SK-N-MC (cell line): ENCODE data around the gene RARS2.
"Not testable (repeated sequence)": the region's sequence is repeated elsewhere in the genome, so short reads cannot be mapped to it uniquely, and the experiment has no call there.

Experiments used
- DNase-seq: peaks from one replicate; pipeline ENCODE4 v3.0.0-alpha.2; 2011; ENCODE audit warnings: low read depth, low spot score
- H3K27ac ChIP-seq: fragments of 200-600 bp; sonication (generic); 2 replicates; pipeline ENCODE4 v1.5.1; 2016; ENCODE audit warnings: mixed run types
- H3K36me3 ChIP-seq: fragments of 200-600 bp; sonication (generic); 2 replicates; pipeline ENCODE4 v1.6.1; 2017; ENCODE audit warnings: antibody characterized with exemption, low read length, mixed read lengths; ENCODE audit not compliant: insufficient read depth
- H3K4me3 ChIP-seq: fragments of 200-600 bp; sonication (generic); 2 replicates; pipeline ENCODE4 v1.5.1; 2016
- H3K9ac ChIP-seq: fragments of 200-600 bp; sonication (generic); 2 replicates; pipeline ENCODE4 v1.8.0; 2017; ENCODE audit warnings: mixed run types, mixed read lengths; ENCODE audit not compliant: insufficient read length
- H3K9me3 ChIP-seq: fragments of 200-600 bp; sonication (generic); 2 replicates; pipeline ENCODE4 v1.6.1; 2017; ENCODE audit warnings: low read depth, mild to moderate bottlenecking, antibody characterized with exemption, low read length, moderate library complexity, mixed read lengths
- EZH2 ChIP-seq: fragments of 200-600 bp; sonication (generic); IDR thresholded peaks from one replicate; pipeline ENCODE4 v1.6.1; 2017; ENCODE audit warnings: antibody characterized with exemption
- FOXP2 ChIP-seq: optimal IDR thresholded peaks from 2 replicates; pipeline ENCODE3; 2011; ENCODE audit warnings: mild to moderate bottlenecking, moderate library complexity; ENCODE audit not compliant: insufficient read depth; ENCODE audit errors: extremely low read length, control extremely low read depth
- POLR2AphosphoS5 ChIP-seq: IDR thresholded peaks from 2 replicates; pipeline ENCODE4 v1.6.1; 2012; ENCODE audit warnings: mild to moderate bottlenecking, low read depth, low read length, borderline replicate concordance

Gene RARS2

DNA sequence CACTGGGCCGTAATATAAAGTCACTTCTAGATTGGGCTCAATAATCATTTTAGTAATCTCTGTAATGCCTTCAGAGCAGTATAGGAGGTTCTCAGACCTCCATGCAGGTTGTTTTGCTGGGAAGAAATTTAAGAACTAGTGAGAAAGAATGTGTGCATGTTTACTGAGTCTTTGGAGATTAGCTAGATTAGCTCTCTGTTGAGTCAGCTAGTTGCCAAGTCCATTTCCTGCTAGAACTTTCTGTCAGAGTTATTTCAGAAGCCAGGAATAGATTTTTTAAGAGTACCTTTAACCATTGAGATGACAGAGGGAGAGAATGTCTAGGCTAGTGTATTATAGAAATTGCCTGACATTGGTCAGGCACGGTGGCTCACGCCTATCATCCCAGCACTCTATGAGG is 33.5 kb upstream of the RARS2 start:
- peaks cover 19% of the 10 kb centered on the region for H3K36me3 ChIP-seq
- H3K4me3 ChIP-seq, result no peak overlapping the region
- no peak overlapping the region for H3K9ac ChIP-seq
- TF ChIP-seq FOXP2 (no peak), POLR2AphosphoS5 (no peak), EZH2 (no peak)
- no peak for DNase-seq
- no peaks in the 10 kb centered on the region for H3K9me3 ChIP-seq
- H3K27ac ChIP-seq, result no peak overlapping the region

DNA sequence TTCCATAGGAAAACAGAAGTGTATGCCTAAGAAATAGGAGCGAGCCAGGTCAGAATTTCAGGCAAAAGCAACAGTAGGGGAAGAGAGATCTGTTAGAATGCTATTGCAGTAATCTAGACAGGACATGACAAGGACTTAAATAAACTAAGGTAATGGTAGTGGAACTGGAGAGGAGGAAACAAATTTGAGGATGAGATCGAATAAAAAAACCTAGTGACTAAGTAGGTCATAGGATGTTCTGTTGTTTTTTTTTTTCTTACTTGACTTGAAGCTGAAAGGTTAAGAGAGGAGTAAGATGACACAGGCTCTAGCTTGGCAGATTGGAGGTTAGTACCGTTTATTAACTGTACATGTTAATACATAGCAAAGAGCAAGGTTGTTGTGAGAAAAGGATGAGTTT is 28.7 kb upstream of the RARS2 start:
- H3K36me3 ChIP-seq, result peaks cover 16% of the 10 kb centered on the region
- no peak for TF ChIP-seq POLR2AphosphoS5
- TF ChIP-seq FOXP2, result no peak
- TF ChIP-seq EZH2, result no peak
- no peak overlapping the region for H3K4me3 ChIP-seq
- no peak for DNase-seq
- no peaks in the 10 kb centered on the region for H3K9me3 ChIP-seq
- H3K27ac ChIP-seq, result no peak overlapping the region
- H3K9ac ChIP-seq, result no peak overlapping the region

DNA sequence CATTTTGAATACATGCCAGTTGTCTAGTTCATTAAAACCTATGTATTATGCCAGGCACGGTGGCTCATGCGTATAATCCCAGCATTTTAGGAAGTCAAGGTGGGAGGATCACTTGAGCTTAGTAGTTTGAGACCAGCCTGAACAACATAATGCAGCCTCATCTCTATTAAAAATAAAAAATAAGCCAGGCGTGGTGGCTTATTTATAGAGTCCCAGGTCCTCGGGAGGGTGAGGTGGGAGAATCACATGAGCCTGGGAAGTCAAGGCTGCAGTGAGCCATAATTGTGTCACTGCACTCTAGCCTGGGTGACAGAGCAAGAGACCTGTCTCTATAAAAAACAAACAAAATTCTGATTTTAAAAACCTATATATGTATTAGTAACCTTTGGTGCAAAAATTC is 27.6 kb upstream of the RARS2 start:
- Histone ChIP-seq H3K9ac (no peak overlapping the region), H3K9me3 (no peaks in the 10 kb centered on the region), H3K4me3 (no peak overlapping the region), H3K36me3 (peaks cover 18% of the 10 kb centered on the region; the same call in 1 of the 2 replicates), H3K27ac (no peak overlapping the region)
- DNase-seq, result no peak
- TF ChIP-seq EZH2, result no peak
- TF ChIP-seq FOXP2, result no peak
- TF ChIP-seq POLR2AphosphoS5, result no peak

DNA sequence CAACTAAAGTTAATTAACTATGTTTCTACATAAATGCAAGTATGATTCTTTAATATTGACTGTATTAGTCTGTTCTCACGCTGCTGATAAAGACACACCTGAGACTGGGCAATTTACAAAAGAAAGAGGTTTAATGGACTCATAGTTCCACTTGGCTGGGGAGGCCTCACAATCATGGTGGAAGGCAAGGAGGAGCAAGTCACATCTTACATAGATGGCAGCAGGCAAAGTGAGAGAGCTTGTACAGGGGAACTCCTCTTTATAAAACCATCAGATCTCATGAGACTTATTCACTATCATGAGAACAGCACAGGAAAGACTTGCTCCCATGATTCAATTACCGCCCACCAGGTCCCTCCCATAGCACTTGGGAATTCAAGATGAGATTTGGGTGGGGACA is 23.2 kb upstream of the RARS2 start:
- DNase-seq, H3K9ac ChIP-seq, H3K4me3 ChIP-seq, H3K27ac ChIP-seq, H3K9me3 ChIP-seq: not testable (repeated sequence)
- peaks cover 26% of the 10 kb centered on the region for H3K36me3 ChIP-seq

DNA sequence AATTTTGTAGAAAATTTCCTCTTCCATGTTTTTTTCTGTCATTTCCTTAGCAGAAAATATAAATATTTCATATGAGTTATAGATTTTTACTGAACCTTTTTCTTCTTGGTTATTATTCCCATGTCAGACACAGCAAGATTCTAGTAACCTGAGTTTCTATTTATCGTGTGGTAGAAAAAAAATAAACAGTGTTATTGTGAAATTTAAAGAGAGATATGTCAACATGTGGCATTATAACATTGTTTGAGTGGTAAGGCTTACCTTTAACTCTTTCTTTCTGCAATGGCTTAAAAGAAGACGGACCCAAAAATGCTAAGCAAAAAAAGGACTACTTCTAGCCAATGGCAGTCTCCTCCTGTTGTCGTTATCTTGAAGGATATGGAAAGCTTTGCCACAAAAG is 19.0 kb upstream of the RARS2 start:
- H3K9me3 ChIP-seq, result no peaks in the 10 kb centered on the region
- H3K9ac ChIP-seq, result no peak overlapping the region
- no peak for TF ChIP-seq EZH2
- TF ChIP-seq FOXP2, result no peak
- no peak for TF ChIP-seq POLR2AphosphoS5
- H3K36me3 ChIP-seq, result peaks cover 34% of the 10 kb centered on the region
- H3K27ac ChIP-seq, result no peak overlapping the region
- no peak for DNase-seq
- no peak overlapping the region for H3K4me3 ChIP-seq

DNA sequence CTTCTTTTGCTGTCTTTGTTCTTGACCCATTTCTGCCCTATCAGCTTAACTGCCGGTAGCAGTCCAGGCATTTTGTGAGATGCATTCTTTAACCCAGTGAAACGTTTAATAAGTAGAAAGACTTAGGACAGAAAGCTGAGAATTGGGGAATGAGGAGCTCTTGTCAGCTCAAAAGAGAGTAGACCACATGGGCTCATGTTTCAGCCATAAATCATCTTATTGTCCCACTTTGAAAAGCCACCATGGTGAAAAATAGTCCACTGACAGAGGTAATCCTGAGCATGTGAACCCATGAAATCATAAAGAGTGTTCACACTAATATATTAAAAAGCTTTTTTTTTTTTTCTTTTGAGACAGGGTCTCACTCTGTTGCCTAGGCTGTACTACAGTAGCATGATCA is 16.4 kb upstream of the RARS2 start:
- H3K27ac ChIP-seq, result no peak overlapping the region
- H3K9ac ChIP-seq, result no peak overlapping the region
- peaks cover 23% of the 10 kb centered on the region for H3K36me3 ChIP-seq
- TF ChIP-seq FOXP2, result no peak
- no peak for TF ChIP-seq POLR2AphosphoS5
- TF ChIP-seq EZH2, result no peak
- DNase-seq, result no peak
- no peaks in the 10 kb centered on the region for H3K9me3 ChIP-seq
- H3K4me3 ChIP-seq, result no peak overlapping the region

DNA sequence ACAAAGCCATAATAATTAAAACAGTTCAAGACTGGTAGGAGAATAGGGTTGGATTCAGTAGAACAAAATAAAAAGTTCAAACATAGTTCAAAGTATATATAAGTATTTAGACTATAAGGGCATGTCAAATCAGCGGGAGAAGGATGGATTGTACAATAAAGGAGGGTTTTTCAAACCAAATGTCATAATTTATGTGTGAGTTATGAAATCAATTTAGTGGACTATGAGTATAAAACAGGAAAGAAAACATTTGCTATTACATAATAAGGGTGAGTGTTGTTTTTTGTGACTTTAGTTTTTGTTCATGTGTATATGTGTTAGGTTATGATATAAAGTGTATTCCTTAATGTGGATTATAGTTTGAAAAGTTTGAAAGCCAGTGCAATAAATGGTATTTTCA is 10.8 kb upstream of the RARS2 start:
- H3K27ac ChIP-seq, result no peak overlapping the region
- TF ChIP-seq FOXP2, result no peak
- no peak for TF ChIP-seq POLR2AphosphoS5
- TF ChIP-seq EZH2, result no peak
- no peak overlapping the region for H3K9ac ChIP-seq
- H3K36me3 ChIP-seq, result peaks cover 19% of the 10 kb centered on the region
- H3K4me3 ChIP-seq, result no peak overlapping the region
- H3K9me3 ChIP-seq, result no peaks in the 10 kb centered on the region
- no peak for DNase-seq

DNA sequence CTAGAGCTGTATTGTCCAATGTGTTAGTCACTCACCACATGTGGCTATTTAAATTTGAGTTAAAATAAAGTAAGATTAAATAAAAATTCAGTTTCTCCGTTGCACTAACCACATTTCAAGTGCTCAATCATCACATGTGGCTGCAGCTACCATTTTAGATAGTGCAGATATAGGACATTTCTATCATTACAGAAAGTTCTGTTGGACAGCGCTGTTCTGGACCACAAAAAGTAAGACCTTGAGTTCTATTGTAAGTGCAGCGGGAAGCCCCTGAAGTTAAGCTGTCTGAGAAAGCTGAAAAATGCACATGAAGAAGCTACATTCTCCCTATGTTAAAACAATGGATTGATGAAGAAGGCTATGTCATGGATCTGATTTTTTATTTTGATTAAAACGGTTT is 1.2 kb upstream of the RARS2 start:
- H3K36me3 ChIP-seq, result peaks cover 23% of the 10 kb centered on the region
- H3K9ac ChIP-seq, result peak overlapping the region; percentile 97
- H3K9me3 ChIP-seq, result no peaks in the 10 kb centered on the region
- no peak for TF ChIP-seq EZH2
- TF ChIP-seq POLR2AphosphoS5, result no peak
- no peak for TF ChIP-seq FOXP2
- peak overlapping the region; percentile 98 for H3K4me3 ChIP-seq
- no peak for DNase-seq
- no peak overlapping the region for H3K27ac ChIP-seq

DNA sequence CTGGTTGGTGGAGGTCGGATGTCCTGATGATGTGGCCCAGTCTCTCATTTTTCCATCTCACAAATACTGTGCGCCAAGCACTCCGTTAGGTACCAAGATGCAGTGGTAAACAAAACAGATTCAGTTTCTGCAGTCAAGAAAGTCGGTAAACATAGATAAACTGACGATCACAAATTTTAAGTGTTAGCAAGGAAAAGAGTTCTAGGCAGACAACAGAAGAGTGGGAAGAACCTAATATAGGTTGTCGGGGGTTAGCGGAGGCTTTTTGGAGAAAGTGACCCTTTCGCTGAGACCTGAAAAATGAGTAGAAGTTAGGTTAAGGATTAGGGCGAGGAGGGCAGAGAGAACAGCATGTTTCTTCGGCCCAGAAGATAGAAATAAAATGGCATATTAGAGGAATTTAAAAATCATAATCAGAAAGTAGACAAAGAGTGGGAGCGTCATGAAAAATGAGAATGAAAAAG is 662 bp upstream of the RARS2 start:
- H3K36me3 ChIP-seq, result peaks cover 19% of the 10 kb centered on the region

More for the DNA sequence above, 662 bp upstream of the RARS2 start:
- Histone ChIP-seq H3K27ac (no peak overlapping the region), H3K9ac (peak overlapping the region; percentile 97), H3K4me3 (peak overlapping the region; percentile 98), H3K9me3 (no peaks in the 10 kb centered on the region)
- TF ChIP-seq POLR2AphosphoS5 (no peak), EZH2 (no peak), FOXP2 (no peak)
- no peak for DNase-seq
